HG03432 (cell line): ENCODE results near the gene TMCC1.
"Not testable (repeated sequence)": the region's sequence is repeated elsewhere in the genome, so short reads cannot be mapped to it uniquely, and the experiment has no call there.

Source experiments
- ATAC-seq: cut with Tn5 transposase; IDR thresholded peaks from one replicate; pipeline ENCODE4 v1.9.1; 2021; ENCODE audit warnings: mild to moderate bottlenecking, moderate library complexity; ENCODE audit not compliant: unreplicated experiment

Gene TMCC1

GRCh38 chr3:129612534-129613366 is 280.8 kb downstream of the TMCC1 start:
- no peak for ATAC-seq

DNA sequence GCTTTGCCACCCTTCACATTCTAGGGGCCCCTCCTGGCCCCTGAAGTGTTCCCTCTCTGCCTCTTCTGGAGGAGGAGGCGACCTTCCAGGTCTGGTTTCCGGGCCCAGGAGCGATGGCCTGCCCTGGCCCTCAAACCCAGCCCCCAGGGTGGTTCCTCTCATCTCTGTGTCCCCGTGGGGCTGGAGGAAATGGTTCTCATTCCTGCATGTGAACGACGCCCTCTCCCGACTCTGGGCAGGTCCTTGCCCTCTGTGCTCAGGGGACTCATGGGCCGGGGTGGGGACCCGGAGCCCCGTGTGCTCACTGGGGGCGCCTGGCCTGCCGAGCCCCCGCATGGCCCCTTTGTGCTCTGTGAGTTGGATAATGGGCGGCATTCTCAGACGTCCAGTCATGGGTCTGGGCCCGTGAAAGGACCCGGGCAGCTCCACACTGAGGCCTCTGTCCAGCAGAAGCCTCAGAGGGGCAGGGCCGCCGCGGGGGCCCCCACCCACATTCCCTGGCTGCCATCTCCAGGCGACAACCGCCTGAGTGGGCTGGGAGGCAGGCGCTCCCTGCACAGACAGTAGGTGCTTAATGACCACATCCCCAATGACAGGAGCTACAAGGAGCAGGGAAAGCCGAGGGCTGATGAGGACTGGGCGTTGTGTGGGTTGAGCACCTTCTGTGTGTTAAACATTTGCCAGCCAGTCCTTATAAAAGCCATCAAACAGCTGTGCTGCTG is 281.5 kb downstream of the TMCC1 start:
- no peak for ATAC-seq

DNA sequence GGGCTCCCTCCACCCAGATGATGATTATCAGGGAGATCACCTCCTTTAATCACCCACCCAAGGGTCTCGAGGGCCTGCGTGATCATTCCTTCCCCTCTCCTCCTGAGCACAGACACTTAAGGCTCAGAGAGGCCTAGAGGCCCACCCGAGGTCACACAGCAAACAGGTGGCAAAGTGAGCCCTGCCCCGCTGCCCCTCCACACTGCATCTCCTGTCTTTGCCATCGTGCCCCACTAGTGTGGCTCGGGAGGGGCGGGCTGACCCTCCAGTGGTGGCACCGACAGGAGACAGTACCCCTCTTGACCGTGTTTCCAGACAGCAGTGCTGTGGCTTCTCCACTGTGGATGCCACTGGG is 282.1 kb downstream of the TMCC1 start:
- no peak for ATAC-seq

- not testable (repeated sequence) for ATAC-seq
These were observed 282.6 kb downstream of the TMCC1 start for GRCh38 chr3:129610794-129611445.

GRCh38 chr3:129610276-129610675 is 283.2 kb downstream of the TMCC1 start:
- ATAC-seq = no peak

GRCh38 chr3:129609591-129610182 is 283.8 kb downstream of the TMCC1 start:
- ATAC-seq = no peak

- ATAC-seq = no peak
These were observed 284.4 kb downstream of the TMCC1 start for GRCh38 chr3:129608936-129609590.

DNA sequence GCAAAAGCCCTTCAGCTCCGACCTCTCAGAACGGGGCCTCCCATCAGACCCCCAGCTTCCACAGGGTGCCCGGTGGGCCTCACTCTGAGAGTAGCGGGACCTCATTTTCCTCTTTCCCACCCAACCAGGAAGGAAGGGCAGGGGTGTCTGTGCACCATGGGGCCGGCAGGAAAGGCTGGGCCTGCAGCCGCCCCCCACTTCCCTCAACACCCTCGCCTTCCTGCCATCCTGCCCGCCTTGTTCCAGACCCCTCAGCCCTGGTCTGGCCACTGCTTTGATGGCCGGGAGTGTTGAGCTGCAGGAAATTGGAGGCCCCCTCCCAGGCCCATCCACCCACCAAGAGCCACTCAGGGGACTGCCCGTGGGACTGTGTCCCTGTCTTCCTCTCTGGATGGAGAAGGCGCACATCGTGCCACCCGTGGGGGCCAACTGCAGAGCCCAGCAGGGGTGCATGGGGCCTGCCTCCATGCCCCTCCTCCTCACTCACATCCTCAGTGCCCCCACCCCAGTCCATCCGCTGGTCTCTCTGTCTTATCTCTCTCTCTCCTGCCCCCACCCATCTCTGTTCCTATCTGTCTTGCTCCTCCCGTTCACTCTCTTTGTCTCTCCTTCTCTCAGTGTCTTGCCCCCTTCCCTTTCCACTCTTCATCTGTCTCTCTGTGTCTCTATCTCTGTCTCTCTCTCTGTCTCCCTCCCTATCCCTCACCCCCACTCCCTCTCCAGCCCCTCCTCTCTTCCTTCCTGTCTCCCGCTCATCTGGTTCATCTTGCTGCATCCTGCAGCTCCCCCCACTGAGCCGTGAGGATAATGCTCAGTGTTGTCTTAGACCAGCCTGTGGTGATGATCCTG is 285.2 kb downstream of the TMCC1 start:
- no peak for ATAC-seq

GRCh38 chr3:129607391-129608068 is 286.0 kb downstream of the TMCC1 start:
- ATAC-seq = no peak

DNA sequence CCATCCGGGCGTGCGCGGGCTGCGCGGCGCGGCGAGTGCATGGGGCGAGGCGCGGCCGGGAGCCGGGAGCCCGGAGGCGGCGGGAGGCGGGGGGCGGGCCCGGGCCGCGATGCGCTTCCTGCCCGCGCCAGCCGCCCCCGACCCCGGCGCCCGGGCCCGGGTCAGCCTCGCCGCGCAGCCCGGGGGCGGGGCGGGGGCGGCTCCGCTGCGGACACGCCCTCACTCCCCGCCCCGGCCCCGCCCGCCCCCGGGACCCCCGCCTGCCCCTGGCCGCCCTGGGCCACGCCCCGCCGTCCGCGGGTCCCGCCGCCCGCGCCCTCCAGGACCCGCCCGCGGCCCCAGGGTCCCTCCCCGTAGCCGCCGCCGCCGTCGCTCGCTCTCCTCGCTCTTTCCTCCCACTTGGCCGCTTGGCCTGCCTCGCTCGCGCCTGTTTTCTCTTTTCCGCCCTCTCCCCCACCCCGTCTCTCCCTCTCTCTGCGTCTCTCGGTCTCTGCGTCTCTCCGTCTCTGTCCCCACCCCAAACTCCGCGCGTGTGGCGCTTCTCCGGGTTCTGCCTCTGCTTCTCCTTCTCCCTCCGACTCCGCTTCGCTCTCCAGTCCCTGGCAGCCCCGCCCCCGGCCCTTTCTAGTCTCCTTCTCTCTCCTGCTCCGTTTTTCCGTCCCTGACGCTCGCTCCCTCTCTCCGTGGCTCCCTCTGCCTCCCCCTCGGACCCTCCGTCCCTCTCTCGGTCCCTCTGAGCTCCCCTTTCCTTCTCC is 286.7 kb downstream of the TMCC1 start, which contains the start of gene PLXND1:
Gene PLXND1, minus strand, starts transcription at position 41 of the 755 bp plus-strand sequence. Its CDS starts 37 bp downstream, at position 4.
- no peak for ATAC-seq

- ATAC-seq = no peak
These were observed 287.4 kb downstream of the TMCC1 start for GRCh38 chr3:129605922-129606635.

GRCh38 chr3:129605203-129605921 is 288.1 kb downstream of the TMCC1 start:
- ATAC-seq = no peak

DNA sequence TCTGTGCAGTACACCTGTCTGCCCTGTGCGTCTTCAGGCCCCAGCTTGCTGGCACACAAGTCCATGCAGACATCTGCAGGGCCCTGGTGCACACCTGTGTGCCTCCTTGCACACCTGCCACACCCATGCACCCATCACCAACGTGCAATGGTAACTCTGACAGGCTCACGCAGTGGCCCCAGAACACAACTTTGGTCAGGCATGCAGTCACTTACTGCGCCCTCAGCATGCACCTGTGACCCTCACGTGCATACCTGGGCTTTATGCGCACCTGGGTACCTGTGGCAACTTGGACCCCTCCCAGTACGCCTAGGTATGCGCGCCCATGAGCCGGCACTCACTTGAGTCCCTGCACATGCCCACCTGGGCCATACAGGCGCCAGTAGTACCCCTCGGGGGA is 288.7 kb downstream of the TMCC1 start:
- no peak for ATAC-seq

DNA sequence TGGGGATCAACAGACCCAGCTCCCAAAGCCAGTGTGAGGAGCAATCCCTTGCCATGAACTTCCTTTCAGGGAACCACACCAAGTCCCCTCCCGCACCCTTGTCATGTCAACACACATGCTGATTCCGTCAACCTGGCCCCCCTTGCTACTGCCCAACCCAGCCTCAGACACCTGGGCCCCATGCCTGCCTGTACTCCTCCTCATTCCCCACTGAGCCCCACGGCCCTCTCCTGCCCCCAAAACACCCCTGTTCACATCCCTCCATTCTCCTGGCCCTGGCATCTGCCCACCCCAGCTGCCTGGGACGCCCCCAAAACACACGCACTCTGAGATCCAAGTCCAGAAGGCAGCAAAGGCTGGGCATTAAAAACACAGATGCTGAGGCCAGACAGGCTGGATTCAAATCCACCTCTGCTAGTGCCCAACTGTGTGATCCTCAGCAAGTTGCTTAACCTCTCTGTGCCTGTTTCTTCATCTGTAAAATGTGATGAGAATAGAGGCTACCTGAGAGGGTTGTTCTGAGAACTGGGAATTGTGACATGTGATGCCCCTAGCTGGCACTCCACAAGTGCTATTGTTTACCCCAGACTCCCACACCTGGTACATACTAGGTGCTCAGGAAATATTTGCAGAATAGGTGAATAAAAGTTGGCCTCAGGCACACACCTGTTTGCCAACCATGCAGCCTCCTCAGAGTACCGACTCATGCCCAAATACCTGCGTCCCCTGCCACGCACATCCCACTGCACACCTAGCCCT is 289.3 kb downstream of the TMCC1 start:
- no peak for ATAC-seq

DNA sequence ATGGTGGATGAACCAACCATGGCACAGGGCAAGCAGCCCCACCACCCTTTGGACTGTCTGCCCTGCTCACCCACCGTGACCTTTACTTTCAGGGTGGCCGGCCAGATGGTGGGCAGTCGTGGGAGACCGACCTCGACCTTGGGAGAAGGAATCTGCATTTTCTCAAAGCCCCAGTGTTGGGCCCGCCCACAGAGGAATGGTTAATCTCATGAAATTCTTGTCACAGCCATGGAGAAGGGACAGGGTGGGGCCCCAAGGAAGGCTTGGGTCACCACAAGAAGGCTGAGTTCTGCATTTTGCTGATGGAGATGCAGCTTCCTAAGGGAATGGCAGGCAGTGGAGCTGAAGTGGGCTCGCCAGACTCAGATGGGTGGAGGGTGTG is 290.0 kb downstream of the TMCC1 start:
- no peak for ATAC-seq

GRCh38 chr3:129602730-129603560 is 290.6 kb downstream of the TMCC1 start:
- no peak for ATAC-seq
